Left lung (tissue), 10 donors: Measurements from ENCODE around the gene STK11. TPM values are rescaled to one million over a fixed set of nuclear protein-coding genes. Genes with fewer than 3 reads are reported as not detected.
A peak's percentile ranks its signal among the peaks of the same experiment; 100 is the strongest.

Experiments used
- ATAC-seq: fragments of 200-7000 bp; cut with Tn5 transposase; one replicate; pipeline ENCODE4 v1.9.1; 2020; ENCODE audit warnings: moderate library complexity
- DNase-seq, 4 donors: peaks; one replicate each; pipeline ENCODE4 v3.0.0-alpha.2; 2013 to 2020
- H3K27ac ChIP-seq, 2 donors: fragments of 200-600 bp; sonication (generic) in 1 of 2; one replicate each; pipeline versions ENCODE4 v1.5.0 to v1.8.0; 2020 to 2021
- H3K27me3 ChIP-seq, 2 donors: fragments of 200-600 bp; sonication (generic) in 1 of 2; one replicate each; pipeline versions ENCODE4 v1.5.0 to v1.8.0; 2020 to 2021
- H3K36me3 ChIP-seq, 2 donors: fragments of 200-600 bp; sonication (generic) in 1 of 2; one replicate each; pipeline versions ENCODE4 v1.5.0 to v1.8.0; 2020 to 2021
- H3K4me1 ChIP-seq, 2 donors: fragments of 200-600 bp; one replicate each; pipeline ENCODE4 v1.8.0; 2021
- H3K4me3 ChIP-seq, 2 donors: fragments of 200-600 bp; sonication (generic) in 1 of 2; one replicate each; pipeline versions ENCODE4 v1.5.0 to v1.8.0; 2020 to 2021; ENCODE audit warnings: mild to moderate bottlenecking in 1 of 2
- H3K9me3 ChIP-seq, 2 donors: fragments of 200-600 bp; sonication (generic) in 1 of 2; one replicate each; pipeline versions ENCODE4 v1.5.0 to v1.8.0; 2020 to 2021
- intact Hi-C, 2 donors: fragments of 100-400 bp; cut with DNase I; formaldehyde crosslinking; loops; one replicate each; pipeline versions ENCODE4 v1.11.2 to v1.14.2; 2022
- polyA plus RNA-seq, 6 donors: library from polyadenylated mRNA; unstranded; fragments of 120-200 nt; gene quantifications; one replicate each; pipeline ENCODE4 v1.2.1, GENCODE V29; 2013; ENCODE audit not compliant: insufficient read length in 6 of 6
- total RNA-seq, 2 donors: library from RNA; stranded (reverse); fragmentation: NEBNext Ultra II Directional; extraction: Animal tissue kit (Norgen Biotek cat#: 25700); gene quantifications; one replicate each; pipeline ENCODE4 v1.2.1, GENCODE V29; 2021
- TF ChIP-seq, protein P1 (sequence below), 2 donors: fragments of 200-600 bp; sonication (generic) in 1 of 2; IDR thresholded peaks; one replicate each; pipeline versions ENCODE4 v1.5.0 to v1.8.0; 2021; ENCODE audit warnings: antibody characterized with exemption in 2 of 2
- donor health status: DM: no; HTN: yes; CAD: no.
- donor health status: DM: no; HTN: no; CAD: no.

Gene STK11
- total and polyA plus RNA-seq, 8 donors, result 42.6 to 58.4 (median 51.1) TPM

- TF ChIP-seq, protein P1, sequence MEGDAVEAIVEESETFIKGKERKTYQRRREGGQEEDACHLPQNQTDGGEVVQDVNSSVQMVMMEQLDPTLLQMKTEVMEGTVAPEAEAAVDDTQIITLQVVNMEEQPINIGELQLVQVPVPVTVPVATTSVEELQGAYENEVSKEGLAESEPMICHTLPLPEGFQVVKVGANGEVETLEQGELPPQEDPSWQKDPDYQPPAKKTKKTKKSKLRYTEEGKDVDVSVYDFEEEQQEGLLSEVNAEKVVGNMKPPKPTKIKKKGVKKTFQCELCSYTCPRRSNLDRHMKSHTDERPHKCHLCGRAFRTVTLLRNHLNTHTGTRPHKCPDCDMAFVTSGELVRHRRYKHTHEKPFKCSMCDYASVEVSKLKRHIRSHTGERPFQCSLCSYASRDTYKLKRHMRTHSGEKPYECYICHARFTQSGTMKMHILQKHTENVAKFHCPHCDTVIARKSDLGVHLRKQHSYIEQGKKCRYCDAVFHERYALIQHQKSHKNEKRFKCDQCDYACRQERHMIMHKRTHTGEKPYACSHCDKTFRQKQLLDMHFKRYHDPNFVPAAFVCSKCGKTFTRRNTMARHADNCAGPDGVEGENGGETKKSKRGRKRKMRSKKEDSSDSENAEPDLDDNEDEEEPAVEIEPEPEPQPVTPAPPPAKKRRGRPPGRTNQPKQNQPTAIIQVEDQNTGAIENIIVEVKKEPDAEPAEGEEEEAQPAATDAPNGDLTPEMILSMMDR (IDR thresholded peaks at IDR 0.05), result no peak
- peak in 1 of 4 donors; percentile 79 for DNase-seq
- peaks cover 26 to 79% of the 10 kb centered on the region in 2 donors for H3K4me1 ChIP-seq
- H3K9me3 ChIP-seq, result no peaks in the 10 kb centered on the region
- H3K27ac ChIP-seq, result no peak overlapping the region
- intact Hi-C loops, result no loop called here
- no peak overlapping the region for H3K4me3 ChIP-seq
- H3K27me3 ChIP-seq, result no peaks in the 10 kb centered on the region
- ATAC-seq, result no peak
- H3K36me3 ChIP-seq, result peaks cover 0 to 28% of the 10 kb centered on the region in 2 donors
These were observed 35.4 kb upstream of the STK11 start for GRCh38 chr19:1169921-1170885.

DNA sequence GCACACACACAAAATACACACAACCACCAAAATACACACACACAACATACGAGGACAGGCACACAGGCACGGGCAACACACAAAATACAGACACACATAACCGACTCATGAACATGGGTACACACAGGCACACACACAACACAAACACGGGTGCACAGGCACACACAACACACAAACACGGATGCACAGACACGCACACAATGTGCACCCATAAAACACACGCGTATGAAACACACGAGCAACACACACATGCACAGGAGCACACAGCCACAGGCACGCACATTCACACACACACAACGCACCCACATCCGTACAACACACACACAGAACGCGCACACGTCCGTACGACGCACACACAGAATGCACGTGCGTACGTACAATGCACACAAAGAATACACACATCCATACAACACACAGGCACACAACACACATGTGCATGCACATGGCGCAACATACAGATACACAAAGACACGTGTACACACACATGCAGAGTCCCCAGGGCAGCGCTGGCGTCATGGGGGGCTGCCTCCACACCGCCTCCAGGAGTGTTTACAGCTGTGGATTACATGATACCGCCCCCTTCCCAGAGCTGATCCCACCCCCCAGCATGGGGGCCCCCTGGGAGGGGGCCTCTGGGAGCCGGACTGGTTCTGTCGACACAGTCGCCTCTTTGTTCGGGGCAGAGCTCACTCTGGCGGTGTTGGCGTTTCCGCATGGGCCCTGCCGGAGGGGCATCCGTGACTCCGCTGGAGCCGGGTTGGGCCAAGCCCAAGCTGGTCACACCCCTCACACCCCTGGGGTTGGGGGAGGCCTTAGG lies 34.4 kb upstream of the STK11 start:
- peak in 2 of 4 donors; percentile 61 to 76 for DNase-seq
- Histone ChIP-seq H3K36me3 (peaks cover 0 to 28% of the 10 kb centered on the region in 2 donors), H3K27ac (peak overlapping the region; percentile 93 to 95), H3K27me3 (no peaks in the 10 kb centered on the region), H3K9me3 (no peaks in the 10 kb centered on the region), H3K4me1 (peaks cover 26 to 86% of the 10 kb centered on the region in 2 donors), H3K4me3 (peak overlapping the region in 1 of 2 donors; percentile 85)
- intact Hi-C loops, result no loop called here
- ATAC-seq, result no peak
- TF ChIP-seq, protein P1 (IDR thresholded peaks at IDR 0.05), result no peak

DNA sequence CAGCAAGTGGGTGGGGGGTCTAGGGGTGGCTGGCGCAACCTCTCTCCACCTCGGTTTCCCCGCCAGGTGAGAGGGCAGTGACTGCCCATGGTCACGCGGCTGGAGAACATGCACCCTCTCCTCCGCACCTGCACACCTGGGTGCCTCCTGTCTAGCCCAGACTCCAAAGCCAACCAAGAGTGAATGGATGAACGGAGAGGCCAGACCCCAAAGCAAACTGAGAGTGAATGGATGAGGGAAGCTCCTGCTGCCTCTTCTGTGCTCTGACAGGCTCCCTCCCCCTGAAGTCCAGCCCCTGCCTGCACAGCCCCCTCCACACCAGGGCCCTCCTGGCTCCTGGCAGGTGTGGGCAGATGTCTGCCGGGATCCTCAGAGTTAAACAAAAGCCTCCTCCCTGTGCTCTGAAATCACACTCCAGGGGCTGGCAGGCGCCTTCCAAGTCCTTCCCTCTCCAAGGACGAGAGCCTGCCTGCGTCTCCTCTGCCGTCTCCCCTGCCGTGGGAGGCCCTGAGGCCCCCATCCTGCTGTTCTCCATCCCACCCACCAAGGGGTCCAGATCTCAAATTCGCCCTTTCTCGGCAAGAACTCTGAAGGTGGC lies 33.7 kb upstream of the STK11 start:
- TF ChIP-seq, protein P1 (IDR thresholded peaks at IDR 0.05), result no peak
- H3K27ac ChIP-seq, result peak overlapping the region; percentile 93 to 95
- peaks cover 0 to 25% of the 10 kb centered on the region in 2 donors for H3K36me3 ChIP-seq
- H3K4me1 ChIP-seq, result peaks cover 26 to 89% of the 10 kb centered on the region in 2 donors
- intact Hi-C loops, result no loop called here
- peak overlapping the region; percentile 73 to 85 for H3K4me3 ChIP-seq
- peak in 1 of 4 donors; percentile 73 for DNase-seq
- ATAC-seq, result peak; percentile 16
- no peaks in the 10 kb centered on the region for H3K27me3 ChIP-seq
- no peaks in the 10 kb centered on the region for H3K9me3 ChIP-seq

DNA sequence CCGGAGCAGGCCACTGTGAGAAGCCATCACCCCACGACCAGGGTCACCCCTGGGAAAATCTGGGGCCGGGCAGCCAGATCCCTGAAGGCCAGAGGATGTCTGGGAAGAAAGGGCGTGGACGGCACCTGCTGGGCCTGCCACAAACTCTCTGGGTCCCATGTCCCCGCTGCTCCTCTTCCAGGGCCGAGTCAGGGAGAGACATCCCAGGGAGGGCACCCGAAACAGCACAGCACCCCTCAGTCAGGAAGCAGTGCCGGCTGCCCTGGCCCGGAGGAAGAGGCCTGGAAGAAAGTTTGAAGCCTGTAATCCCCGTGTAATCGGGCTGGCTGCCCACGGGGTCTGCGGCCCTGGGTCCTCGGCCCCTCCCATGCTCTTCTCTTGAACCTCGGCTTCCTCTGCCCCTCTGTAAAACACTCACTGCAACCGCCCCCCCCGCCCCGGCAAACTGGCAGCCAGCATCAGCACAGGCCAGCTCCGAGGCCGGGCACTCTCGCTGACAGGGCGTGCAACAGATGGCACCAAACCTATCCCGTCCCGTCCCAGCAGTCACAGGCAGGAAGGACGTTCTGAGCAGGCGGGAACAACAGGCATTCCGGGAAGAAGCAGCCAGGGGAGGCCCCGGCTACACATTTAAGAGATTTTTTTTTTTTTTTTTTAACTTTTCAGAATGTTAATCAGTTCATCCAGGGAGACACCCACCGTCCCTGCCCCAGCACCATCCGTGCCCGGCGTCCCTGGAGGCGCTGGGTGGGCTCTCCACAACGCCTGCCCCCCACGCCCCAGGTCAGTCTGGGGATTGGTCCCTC lies 33.0 kb upstream of the STK11 start:
- ATAC-seq, result peak; percentile 55
- peaks cover 29 to 89% of the 10 kb centered on the region in 2 donors for H3K4me1 ChIP-seq
- H3K27me3 ChIP-seq, result no peaks in the 10 kb centered on the region

More for the DNA sequence above, 33.0 kb upstream of the STK11 start:
- DNase-seq, result peak in 1 of 4 donors; percentile 85
- TF ChIP-seq, protein P1 (IDR thresholded peaks at IDR 0.05), result no peak
- intact Hi-C loops, result no loop called here
- Histone ChIP-seq H3K27ac (peak overlapping the region; percentile 93 to 95), H3K9me3 (no peaks in the 10 kb centered on the region), H3K36me3 (peaks cover 0 to 19% of the 10 kb centered on the region in 2 donors), H3K4me3 (peak overlapping the region; percentile 73 to 85)
